Testis (tissue), 2 donors: ENCODE results near the gene DENND1A.

Experiments
- POLR2A ChIP-seq: fragments of 450-650 bp; IDR thresholded peaks from one replicate; pipeline ENCODE4 v1.6.1; 2017; ENCODE audit warnings: antibody characterized with exemption, mild to moderate bottlenecking, moderate library complexity
- TF ChIP-seq, protein P1 (sequence below), 3 experiments: fragments of 450-650 bp in 2 of 3; fragments of 200-600 bp in 1 of 3; sonication (generic) in 1 of 3; IDR thresholded peaks; one replicate each; pipeline ENCODE4 v1.5.1; 2016 to 2019; ENCODE audit warnings: antibody characterized with exemption in 3 of 3, mild to moderate bottlenecking in 2 of 3, moderate library complexity in 1 of 3

DNA sequence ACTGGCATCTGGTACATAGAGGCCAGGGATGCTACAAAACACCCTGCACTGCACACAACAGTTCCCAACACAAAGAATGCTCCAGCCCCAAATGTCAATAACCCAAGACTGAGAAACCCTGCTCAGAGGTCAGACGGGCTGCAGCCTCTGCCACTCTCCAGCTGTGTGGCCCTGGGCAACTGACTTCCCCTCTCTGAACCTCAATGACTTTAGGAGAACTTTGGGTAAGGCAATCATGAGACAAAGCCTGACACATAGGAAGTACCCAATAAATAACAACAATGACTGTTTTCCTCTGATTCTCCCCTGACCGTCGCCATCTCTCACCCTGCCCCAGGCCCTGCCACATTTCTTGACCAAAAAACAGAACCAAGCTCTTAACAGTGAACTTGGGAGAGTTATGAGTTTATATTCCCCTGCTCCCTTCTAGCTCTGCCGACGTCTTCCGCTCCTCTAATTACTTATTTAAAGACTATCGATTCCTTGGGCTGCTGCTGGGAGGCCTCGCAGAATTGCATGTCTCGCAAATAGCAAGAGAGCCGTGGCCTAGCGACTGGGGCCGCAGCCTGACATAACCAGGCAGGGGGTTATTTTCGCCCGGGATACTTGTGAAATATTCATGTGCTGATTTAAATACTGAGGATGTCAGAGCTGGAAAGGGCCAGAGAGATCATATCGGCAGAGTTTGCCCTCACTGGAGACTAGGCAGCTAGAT lies 598.4 kb downstream of the DENND1A start:
- no peak for TF ChIP-seq POLR2A
- TF ChIP-seq, protein P1, sequence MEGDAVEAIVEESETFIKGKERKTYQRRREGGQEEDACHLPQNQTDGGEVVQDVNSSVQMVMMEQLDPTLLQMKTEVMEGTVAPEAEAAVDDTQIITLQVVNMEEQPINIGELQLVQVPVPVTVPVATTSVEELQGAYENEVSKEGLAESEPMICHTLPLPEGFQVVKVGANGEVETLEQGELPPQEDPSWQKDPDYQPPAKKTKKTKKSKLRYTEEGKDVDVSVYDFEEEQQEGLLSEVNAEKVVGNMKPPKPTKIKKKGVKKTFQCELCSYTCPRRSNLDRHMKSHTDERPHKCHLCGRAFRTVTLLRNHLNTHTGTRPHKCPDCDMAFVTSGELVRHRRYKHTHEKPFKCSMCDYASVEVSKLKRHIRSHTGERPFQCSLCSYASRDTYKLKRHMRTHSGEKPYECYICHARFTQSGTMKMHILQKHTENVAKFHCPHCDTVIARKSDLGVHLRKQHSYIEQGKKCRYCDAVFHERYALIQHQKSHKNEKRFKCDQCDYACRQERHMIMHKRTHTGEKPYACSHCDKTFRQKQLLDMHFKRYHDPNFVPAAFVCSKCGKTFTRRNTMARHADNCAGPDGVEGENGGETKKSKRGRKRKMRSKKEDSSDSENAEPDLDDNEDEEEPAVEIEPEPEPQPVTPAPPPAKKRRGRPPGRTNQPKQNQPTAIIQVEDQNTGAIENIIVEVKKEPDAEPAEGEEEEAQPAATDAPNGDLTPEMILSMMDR (IDR thresholded peaks at IDR 0.05), result no peak
